ENCODE results near the gene YTHDF1. TPM values are rescaled to one million over a fixed set of nuclear protein-coding genes. Genes with fewer than 3 reads are reported as not detected.

Gene YTHDF1
- total and polyA plus RNA-seq, 11 donors, result 14.7 to 38.2 (median 22.5) TPM

GRCh38 chr20:63177785-63178445 is 38.0 kb downstream of the YTHDF1 start:
- WGBS, 4 donors, result 1 to 2% (median 1%) methylated on average over 39 to 90 of the region's 90 CpGs; no CpG with 5 or more reads in 1 of the 4 donors
- H3K4me1 ChIP-seq, result peaks cover 0 to 41% (median 18%) of the 10 kb centered on the region in 12 donors
- peaks cover 73 to 97% (median 82%) of the 10 kb centered on the region in 9 donors for H3K27me3 ChIP-seq
- ATAC-seq (no peak), DNase-seq (no peak)
- no peak overlapping the region for H3K27ac ChIP-seq
- no peaks in the 10 kb centered on the region for H3K36me3 ChIP-seq
- TF ChIP-seq CTCF (IDR thresholded peaks at IDR 0.05) (no peak), POLR2A (IDR thresholded peaks at IDR 0.05) (no peak)
- intact Hi-C loops (cut with DNase I), result loop anchor here (1.0 to 10.0 kb wide), 5 partner anchors 44 to 123 kb away; no protein-coding TSS in a partner anchor
- H3K4me3 ChIP-seq, result peak overlapping the region in 9 of 12 donors; percentile 8 to 43 (median 24)
- H3K9me3 ChIP-seq, result no peaks in the 10 kb centered on the region

GRCh38 chr20:63177134-63177784 is 38.7 kb downstream of the YTHDF1 start:
- no peak for TF ChIP-seq POLR2A (IDR thresholded peaks at IDR 0.05)
- TF ChIP-seq CTCF (IDR thresholded peaks at IDR 0.05), result no peak
- Histone ChIP-seq H3K9me3 (no peaks in the 10 kb centered on the region), H3K27me3 (peaks cover 76 to 97% (median 85%) of the 10 kb centered on the region in 9 donors), H3K36me3 (no peaks in the 10 kb centered on the region), H3K4me1 (peaks cover 0 to 41% (median 18%) of the 10 kb centered on the region in 12 donors), H3K4me3 (peak overlapping the region in 9 of 12 donors; percentile 8 to 43 (median 24)), H3K27ac (no peak overlapping the region)
- ATAC-seq (no peak), DNase-seq (no peak)
- WGBS, 4 donors, result 2 to 4% (median 2%) methylated on average over 28 to 96 of the region's 96 CpGs
- intact Hi-C loops (cut with DNase I), result loop anchor here in 5 of 10 donors (5.0 to 10.0 kb wide), 3 partner anchors 45 to 122 kb away; no protein-coding TSS in a partner anchor

- Histone ChIP-seq H3K4me3 (peak overlapping the region in 1 of 12 donors; percentile 23), H3K4me1 (peaks cover 0 to 41% (median 18%) of the 10 kb centered on the region in 12 donors), H3K27me3 (peaks cover 75 to 93% (median 84%) of the 10 kb centered on the region in 9 donors), H3K27ac (no peak overlapping the region), H3K9me3 (no peaks in the 10 kb centered on the region), H3K36me3 (no peaks in the 10 kb centered on the region)
- no peak for ATAC-seq
- no peak for DNase-seq
- 1 to 5% (median 5%) methylated on average over 31 to 49 of the region's 49 CpGs for WGBS, 4 donors
- TF ChIP-seq POLR2A (IDR thresholded peaks at IDR 0.05) (no peak), CTCF (IDR thresholded peaks at IDR 0.05) (no peak)
- intact Hi-C loops (cut with DNase I), result loop anchor here in 5 of 10 donors (5.0 to 10.0 kb wide), 3 partner anchors 46 to 122 kb away; no protein-coding TSS in a partner anchor
Measured at GRCh38 chr20:63176427-63177133, 39.4 kb downstream of the YTHDF1 start.
